SU-DHL-6 (cell line): ENCODE results near the gene DCAF8L1.

Experiments
- H2AFZ ChIP-seq: fragments of 200-600 bp; sonication (generic); 2 replicates; pipeline ENCODE4 v1.6.1; 2014; ENCODE audit warnings: low read depth, mild to moderate bottlenecking, moderate library complexity, mixed read lengths, antibody characterized with exemption, low read length; ENCODE audit not compliant: severe bottlenecking
- H3F3A ChIP-seq: fragments of 200-600 bp; shearing (Covaris generic); 2 replicates; pipeline ENCODE4 v1.6.0; 2016; ENCODE audit warnings: antibody characterized with exemption, mild to moderate bottlenecking; ENCODE audit not compliant: insufficient read depth
- H3K27ac ChIP-seq: fragments of 200-600 bp; sonication (generic); 2 replicates; pipeline ENCODE4 v1.5.1; 2016; ENCODE audit warnings: low read depth, mild to moderate bottlenecking, low read length, moderate library complexity, mixed read lengths
- H3K27me3 ChIP-seq: fragments of 200-600 bp; sonication (generic), shearing (Covaris generic); 2 replicates; pipeline ENCODE4 v1.6.0; 2014; ENCODE audit warnings: mild to moderate bottlenecking, low read length
- H3K36me3 ChIP-seq: fragments of 200-600 bp; sonication (generic); 2 replicates; pipeline ENCODE4 v1.6.1; 2014; ENCODE audit warnings: mild to moderate bottlenecking, low read length, mixed read lengths
- H3K4me2 ChIP-seq: fragments of 300-600, 200-600 bp; shearing (Covaris generic), sonication (generic); 2 replicates; pipeline ENCODE4 v1.6.0; 2014; ENCODE audit warnings: low read length, low read depth, mild to moderate bottlenecking; ENCODE audit not compliant: poor library complexity, severe bottlenecking
- H3K4me3 ChIP-seq: fragments of 200-600 bp; sonication (generic); 2 replicates; pipeline ENCODE4 v1.5.1; 2014; ENCODE audit warnings: antibody characterized with exemption, low read length, mild to moderate bottlenecking, mixed read lengths; ENCODE audit not compliant: insufficient read depth, poor library complexity, severe bottlenecking
- H3K79me2 ChIP-seq: fragments of 200-600 bp; sonication (generic); 2 replicates; pipeline ENCODE4 v1.6.1; 2014; ENCODE audit warnings: mild to moderate bottlenecking, low read length, moderate library complexity; ENCODE audit not compliant: insufficient read depth
- H3K9ac ChIP-seq: fragments of 200-600 bp; sonication (generic); 2 replicates; pipeline ENCODE4 v1.7.0; 2014; ENCODE audit warnings: mild to moderate bottlenecking, low read length
- H3K9me2 ChIP-seq: fragments of 200-600 bp; sonication (generic); replicated peaks from 2 replicates; pipeline ENCODE4 v1.6.1; 2014; ENCODE audit warnings: low read length; ENCODE audit not compliant: insufficient read depth
- H3K9me3 ChIP-seq: fragments of 200-600 bp; sonication (generic); 2 replicates; pipeline ENCODE4 v1.6.1; 2014; ENCODE audit warnings: low read length, mixed read lengths; ENCODE audit not compliant: insufficient read depth
- H4K20me1 ChIP-seq: fragments of 200-600 bp; sonication (generic); 2 replicates; pipeline ENCODE4 v1.6.1; 2014; ENCODE audit warnings: low read depth, mild to moderate bottlenecking, antibody characterized with exemption, low read length, moderate library complexity, mixed read lengths
- CTCF ChIP-seq: fragments of 200-600 bp; sonication (generic); IDR thresholded peaks from one replicate; pipeline ENCODE4 v1.5.1; 2017; ENCODE audit warnings: antibody characterized with exemption, mild to moderate bottlenecking, low read length, moderate library complexity; ENCODE audit not compliant: insufficient read depth, poor library complexity, severe bottlenecking
- EZH2phosphoT487 ChIP-seq: fragments of 200-600 bp; sonication (generic), shearing (Covaris generic); conservative IDR thresholded peaks from 2 replicates; pipeline ENCODE4 v1.6.1; 2018; ENCODE audit warnings: mild to moderate bottlenecking, antibody characterized with exemption, low read length, moderate library complexity, mixed read lengths

Gene DCAF8L1

GRCh38 chrX:27981349-27981748 is at the start of gene DCAF8L1:
DCAF8L1 (minus strand) TSS chrX:27981449; CDS start chrX:27981334, 115 bp downstream.
- Histone ChIP-seq H3K36me3 (no peaks in the 10 kb centered on the region), H3K79me2 (no peaks in the 10 kb centered on the region), H3K9ac (no peak within 1 kb of the TSS), H4K20me1 (no peaks in the 10 kb centered on the region), H3K4me2 (no peak within 1 kb of the TSS), H3K9me2 (no peaks in the 10 kb centered on the region), H3K4me3 (no peak within 1 kb of the TSS), H3K9me3 (no peaks in the 10 kb centered on the region), H3F3A (no peaks in the 10 kb centered on the region), H2AFZ (no peak within 1 kb of the TSS), H3K27ac (no peak within 1 kb of the TSS), H3K27me3 (no peaks in the 10 kb centered on the region)
- TF ChIP-seq EZH2phosphoT487 = no peak
- no peak for TF ChIP-seq CTCF

- Histone ChIP-seq H4K20me1 (no peaks in the 10 kb centered on the region), H3K9ac (no peak overlapping the region), H3F3A (no peaks in the 10 kb centered on the region), H3K9me2 (no peaks in the 10 kb centered on the region), H3K4me3 (no peak overlapping the region), H3K27ac (no peak overlapping the region), H3K9me3 (no peaks in the 10 kb centered on the region), H3K79me2 (no peaks in the 10 kb centered on the region), H3K4me2 (no peak overlapping the region), H2AFZ (no peak overlapping the region), H3K36me3 (no peaks in the 10 kb centered on the region), H3K27me3 (no peaks in the 10 kb centered on the region)
- no peak for TF ChIP-seq CTCF
- TF ChIP-seq EZH2phosphoT487 = no peak
Observed at GRCh38 chrX:28022371-28022770, 41.1 kb upstream of the DCAF8L1 start.

GRCh38 chrX:28016823-28017222 is 35.6 kb upstream of the DCAF8L1 start:
- no peak overlapping the region for H3K27ac ChIP-seq
- H3K4me3 ChIP-seq = no peak overlapping the region
- H4K20me1 ChIP-seq = no peaks in the 10 kb centered on the region
- H3K79me2 ChIP-seq = no peaks in the 10 kb centered on the region
- H2AFZ ChIP-seq = no peak overlapping the region
- H3K36me3 ChIP-seq = no peaks in the 10 kb centered on the region
- no peak overlapping the region for H3K9ac ChIP-seq
- no peaks in the 10 kb centered on the region for H3K9me3 ChIP-seq
- H3K9me2 ChIP-seq = no peaks in the 10 kb centered on the region
- no peaks in the 10 kb centered on the region for H3F3A ChIP-seq
- H3K4me2 ChIP-seq = no peak overlapping the region
- TF ChIP-seq CTCF (no peak), EZH2phosphoT487 (no peak)
- H3K27me3 ChIP-seq = no peaks in the 10 kb centered on the region

- Histone ChIP-seq H3K4me2 (no peak overlapping the region), H2AFZ (no peak overlapping the region), H3K9me2 (no peaks in the 10 kb centered on the region), H3K36me3 (no peaks in the 10 kb centered on the region), H4K20me1 (no peaks in the 10 kb centered on the region), H3K4me3 (no peak overlapping the region), H3K79me2 (no peaks in the 10 kb centered on the region), H3F3A (no peaks in the 10 kb centered on the region), H3K27me3 (no peaks in the 10 kb centered on the region), H3K27ac (no peak overlapping the region), H3K9me3 (no peaks in the 10 kb centered on the region), H3K9ac (no peak overlapping the region)
- no peak for TF ChIP-seq EZH2phosphoT487
- no peak for TF ChIP-seq CTCF
Observed at GRCh38 chrX:28015993-28016392, 34.7 kb upstream of the DCAF8L1 start.
